ENCODE measurements around the gene PRKCH.

DNA sequence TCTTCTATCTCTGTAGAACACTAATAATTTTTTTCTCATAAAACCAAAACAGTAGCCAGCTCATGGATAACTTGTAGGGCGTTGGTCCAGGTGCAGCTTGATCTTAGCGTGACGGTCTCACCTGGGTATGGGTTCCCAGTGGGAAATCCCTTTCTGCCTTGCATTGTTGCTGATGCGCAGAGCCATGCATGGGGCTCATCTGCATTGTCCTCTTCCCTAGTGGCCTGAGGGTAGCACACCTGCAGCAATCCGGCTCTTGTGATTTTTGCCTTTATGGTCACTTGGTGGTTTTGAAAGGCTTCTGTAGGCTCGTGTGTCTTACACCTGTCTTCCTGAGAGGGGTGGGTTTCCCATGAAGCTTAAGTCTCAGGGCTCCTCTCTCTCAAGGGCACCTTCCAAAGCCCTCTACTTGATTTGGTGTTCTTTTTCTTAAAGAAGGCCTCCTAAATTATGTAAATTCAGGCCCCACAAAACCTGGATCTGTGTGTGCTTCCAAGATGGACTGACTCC is 130.6 kb downstream of the PRKCH start:
- TF ChIP-seq CTCF (IDR thresholded peaks at IDR 0.05) (no peak), POLR2A (IDR thresholded peaks at IDR 0.05) (no peak), POLR2AphosphoS5 (IDR thresholded peaks at IDR 0.05) (no peak)
